ENCODE data around the gene ATP8A1.

ATP8A1 gene

DNA sequence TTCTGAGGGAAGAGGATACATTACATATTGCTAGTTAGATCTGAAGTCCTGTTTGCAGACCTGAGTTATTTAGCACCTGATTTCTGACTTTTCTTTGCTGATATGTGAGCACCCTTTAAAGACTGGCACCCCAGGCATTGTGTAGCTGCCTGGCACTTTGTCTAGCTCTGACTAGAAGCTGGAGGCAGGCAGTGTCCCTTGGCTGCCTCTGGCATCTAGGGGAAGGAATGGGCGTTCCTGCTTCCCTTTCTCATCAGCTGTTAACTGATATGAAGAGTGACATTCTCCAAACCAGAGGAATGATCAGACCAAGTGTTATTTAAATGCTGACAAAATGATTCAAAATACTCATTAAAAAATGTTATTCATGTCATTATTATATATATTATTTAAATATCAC is 289.9 kb downstream of the ATP8A1 start:
- DNase-seq (ENCODE audit: low read depth in 2 of 2): no peak

DNA sequence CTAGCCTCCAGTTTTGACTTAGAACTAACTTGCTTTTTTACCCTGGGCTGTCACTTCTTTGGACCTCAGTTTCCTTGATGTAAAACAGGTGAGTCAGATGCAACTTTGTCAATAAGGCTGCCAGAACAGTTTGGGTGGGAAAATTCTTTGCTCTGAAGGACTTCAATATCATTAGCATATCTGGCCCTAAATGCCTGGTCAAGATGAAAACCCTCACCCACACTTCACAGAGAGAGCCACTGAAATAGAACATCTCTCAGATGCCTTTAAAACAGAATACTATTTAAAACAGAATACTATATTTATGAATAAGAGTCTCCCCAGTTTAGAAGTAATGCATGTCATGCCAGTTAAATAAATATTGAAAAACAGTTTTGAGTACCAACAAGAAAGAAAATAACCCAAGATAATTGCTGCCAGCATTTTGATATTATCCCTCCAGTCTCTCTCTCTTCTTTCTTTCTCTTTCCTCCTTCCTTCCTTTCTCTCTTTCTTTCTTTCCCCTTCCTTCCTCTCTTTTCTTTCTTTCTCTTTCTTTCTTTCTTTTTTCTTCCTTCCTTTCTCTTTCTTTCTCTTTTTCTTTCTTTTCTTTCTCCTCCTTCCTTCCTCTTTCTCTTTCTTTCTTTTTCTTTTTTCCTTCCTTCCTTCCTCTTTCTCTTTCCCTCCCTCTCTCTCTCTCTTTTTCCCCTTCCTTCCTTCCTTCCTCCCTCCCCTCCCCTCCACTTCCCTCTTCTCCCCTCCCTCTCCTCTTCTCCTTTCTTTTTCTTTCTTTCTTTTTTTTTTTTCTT is 292.4 kb downstream of the ATP8A1 start:
- DNase-seq (ENCODE audit: low read depth in 2 of 2): no peak

DNA sequence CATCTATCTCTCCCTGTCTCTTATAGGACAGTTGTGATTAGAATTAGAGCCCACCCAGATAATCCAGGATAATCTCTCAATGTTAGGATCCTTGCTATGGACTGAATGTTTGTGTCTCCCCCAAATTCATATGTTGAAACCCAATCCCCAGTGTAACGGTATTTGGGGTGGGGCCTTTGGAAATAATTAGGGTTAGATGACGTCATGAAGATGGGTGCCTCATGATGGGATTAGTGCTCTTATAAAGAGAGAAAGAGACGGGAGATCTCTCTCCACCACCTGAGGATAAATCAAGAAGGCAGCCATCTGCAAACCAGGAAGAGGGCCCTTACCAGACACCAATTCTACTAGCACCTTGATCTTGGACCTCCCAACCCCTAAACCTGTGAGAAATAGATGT is 293.3 kb downstream of the ATP8A1 start:
- DNase-seq (ENCODE audit: low read depth in 2 of 2): no peak

DNA sequence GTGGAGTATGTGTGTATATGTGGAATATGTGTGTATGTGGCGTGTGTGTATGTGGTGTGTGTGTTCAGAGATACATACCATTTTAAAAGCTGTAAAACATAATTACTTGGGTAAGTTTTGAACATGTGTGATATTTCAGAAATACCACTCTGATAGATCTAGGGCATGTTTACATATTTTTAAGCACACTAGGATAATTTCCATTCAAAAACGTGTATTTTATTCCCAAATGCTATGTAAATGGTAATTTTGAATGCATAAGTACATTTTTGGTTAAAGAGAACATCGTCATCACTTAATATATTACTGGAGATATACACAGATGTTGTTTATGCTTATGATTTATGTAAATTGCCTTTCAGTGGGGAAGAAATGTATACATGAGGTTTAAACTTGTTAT is 294.3 kb downstream of the ATP8A1 start:
- DNase-seq (ENCODE audit: low read depth in 2 of 2): no peak

DNA sequence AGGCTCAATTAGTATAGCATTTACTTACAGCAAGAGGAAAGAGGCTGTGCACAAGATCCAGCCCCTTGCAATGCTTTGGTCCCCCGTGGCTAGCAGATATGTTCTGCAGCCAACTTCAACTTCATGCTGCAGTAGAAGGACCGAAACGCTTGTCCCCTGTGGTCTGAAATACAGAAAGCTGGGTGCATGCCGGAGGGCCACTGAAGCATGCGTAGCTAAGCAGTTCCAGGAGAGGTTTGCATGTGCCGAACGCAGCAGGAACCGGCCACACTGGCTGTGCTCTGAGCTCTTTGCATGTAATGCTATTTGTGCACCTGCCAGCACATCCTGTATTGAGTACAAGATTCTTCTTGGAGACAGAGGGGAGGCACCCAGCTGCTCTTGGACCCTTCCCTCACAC is 295.4 kb downstream of the ATP8A1 start:
- no peak for DNase-seq (ENCODE audit: low read depth in 2 of 2)

DNA sequence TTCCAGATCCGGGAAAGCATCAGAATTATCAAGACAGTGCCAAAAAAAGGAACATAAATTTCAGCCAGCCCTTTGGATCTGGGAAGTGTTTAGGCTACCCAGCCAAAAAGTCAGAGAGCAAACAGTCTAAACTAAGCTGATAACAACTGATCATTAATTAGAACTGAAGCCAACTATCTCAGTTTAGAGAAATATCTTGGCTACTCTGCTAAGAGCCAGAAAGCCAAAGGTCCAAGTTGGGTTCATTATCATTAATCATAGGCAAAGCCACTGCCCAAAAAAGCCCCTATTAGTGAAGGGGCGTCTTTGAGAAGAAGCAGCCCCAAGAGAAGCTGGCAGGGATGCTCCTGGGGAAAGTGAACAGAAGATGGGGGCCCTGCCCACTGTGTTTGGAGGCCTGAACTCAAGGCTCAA is 296.6 kb downstream of the ATP8A1 start:
- no peak for DNase-seq (ENCODE audit: low read depth in 2 of 2)

DNA sequence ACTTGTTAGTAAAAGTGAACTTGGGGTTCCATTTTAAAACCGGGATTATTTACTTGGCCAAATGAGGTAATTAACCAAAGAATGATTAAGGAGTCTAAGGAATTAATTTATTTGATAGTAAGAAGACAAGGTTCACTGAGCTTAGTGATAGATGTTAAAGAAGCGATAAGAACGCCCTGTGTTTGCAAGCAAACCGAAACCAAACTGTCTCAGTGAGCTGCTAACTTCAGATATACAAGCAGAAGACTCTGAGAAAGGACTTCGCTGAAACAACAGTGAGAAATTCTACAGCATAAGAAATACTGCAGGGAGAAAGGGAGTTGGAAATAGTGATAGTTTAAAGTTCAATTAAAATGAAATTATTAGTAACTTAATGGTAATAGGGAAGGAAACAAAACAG is 297.2 kb downstream of the ATP8A1 start:
- DNase-seq (ENCODE audit: low read depth in 2 of 2): no peak
